Measurements from ENCODE around the gene ISLR.

GRCh38 chr15:74171965-74172541, 1.5 kb upstream of the ISLR start:
- TF ChIP-seq GTF3C2 (IDR thresholded peaks at IDR 0.05; ENCODE audit: borderline replicate concordance, extremely low read depth, insufficient read length) (peak; percentile 7), ZBTB17 (CRISPR knock-in tag; IDR thresholded peaks at IDR 0.05) (no peak), U2AF1 (optimal IDR thresholded peaks at IDR 0.05; ENCODE audit: low read depth, low read length) (no peak), RFX7 (CRISPR knock-in tag; IDR thresholded peaks at IDR 0.05) (no peak), ZBTB43 (CRISPR knock-in tag; IDR thresholded peaks at IDR 0.05) (no peak), PHTF2 (CRISPR knock-in tag; IDR thresholded peaks at IDR 0.05) (no peak), ETV1 (tag; conservative IDR thresholded peaks at IDR 0.05; ENCODE audit: low read depth) (no peak), FOXP4 (CRISPR knock-in tag; IDR thresholded peaks at IDR 0.05; ENCODE audit: borderline replicate concordance) (no peak), TRIM25 (IDR thresholded peaks at IDR 0.05; ENCODE audit: borderline replicate concordance) (no peak), PCBP2 (IDR thresholded peaks at IDR 0.05; ENCODE audit: low read depth, low read length, poor library complexity, severe bottlenecking) (no peak), U2AF2 (optimal IDR thresholded peaks at IDR 0.05; ENCODE audit: low read depth, low read length) (no peak), NR3C1 (CRISPR knock-in tag; IDR thresholded peaks at IDR 0.05) (no peak), FOS (IDR thresholded peaks at IDR 0.05; ENCODE audit: extremely low read depth, insufficient read length) (no peak)
